Nephron progenitor cell (in vitro differentiated cells): ENCODE results near the gene DNAJB4.
"Not testable (repeated sequence)": the region's sequence is repeated elsewhere in the genome, so short reads cannot be mapped to it uniquely, and the experiment has no call there.

Source experiments
- DNase-seq: peaks from one replicate; pipeline ENCODE4 v3.0.0; 2021
- H3K27ac Mint-ChIP-seq: 2 replicates; pipeline ENCODE4 v1.8.0; 2021; ENCODE audit warnings: mild to moderate bottlenecking, moderate library complexity, mixed read lengths
- H3K27me3 Mint-ChIP-seq: 2 replicates; pipeline ENCODE4 v1.8.0; 2021; ENCODE audit warnings: mild to moderate bottlenecking, low read depth, mixed read lengths; ENCODE audit not compliant: poor library complexity
- H3K36me3 Mint-ChIP-seq: 2 replicates; pipeline ENCODE4 v1.8.0; 2021; ENCODE audit warnings: low read depth, mixed read lengths
- H3K4me1 Mint-ChIP-seq: 2 replicates; pipeline ENCODE4 v1.8.0; 2021; ENCODE audit warnings: mixed read lengths
- H3K4me3 Mint-ChIP-seq: 2 replicates; pipeline ENCODE4 v1.8.0; 2021; ENCODE audit warnings: mild to moderate bottlenecking, moderate library complexity, mixed read lengths
- H3K9me3 Mint-ChIP-seq: 2 replicates; pipeline ENCODE4 v1.8.0; 2021; ENCODE audit warnings: mild to moderate bottlenecking, moderate library complexity, mixed read lengths
- CTCF ChIP-seq: fragments of 200-600 bp; sonication (generic); IDR thresholded peaks from 2 replicates; pipeline ENCODE4 v1.5.0; 2021; ENCODE audit warnings: antibody characterized with exemption

Gene DNAJB4

GRCh38 chr1:78054972-78055371 lies 50.2 kb downstream of the DNAJB4 start:
- no peak overlapping the region for H3K27ac Mint-ChIP-seq
- H3K4me3 Mint-ChIP-seq, result no peak overlapping the region
- H3K27me3 Mint-ChIP-seq, result peaks cover 3% of the 10 kb centered on the region
- no peaks in the 10 kb centered on the region for H3K36me3 Mint-ChIP-seq
- DNase-seq, result no peak
- H3K9me3 Mint-ChIP-seq, result no peaks in the 10 kb centered on the region
- H3K4me1 Mint-ChIP-seq, result no peaks in the 10 kb centered on the region
- no peak for TF ChIP-seq CTCF

GRCh38 chr1:78055565-78056132 lies 50.9 kb downstream of the DNAJB4 start:
- Mint-ChIP-seq H3K4me1 (no peaks in the 10 kb centered on the region), H3K27ac (no peak overlapping the region), H3K9me3 (no peaks in the 10 kb centered on the region), H3K36me3 (no peaks in the 10 kb centered on the region), H3K27me3 (peaks cover 2% of the 10 kb centered on the region), H3K4me3 (no peak overlapping the region)
- no peak for DNase-seq
- no peak for TF ChIP-seq CTCF

- no peaks in the 10 kb centered on the region for H3K4me1 Mint-ChIP-seq
- no peak for TF ChIP-seq CTCF
- H3K27ac Mint-ChIP-seq, result no peak overlapping the region
Measured at GRCh38 chr1:78058670-78059069, 53.9 kb downstream of the DNAJB4 start.

GRCh38 chr1:78060857-78061563 lies 56.3 kb downstream of the DNAJB4 start:
- TF ChIP-seq CTCF, result no peak
- Mint-ChIP-seq H3K9me3 (no peaks in the 10 kb centered on the region), H3K4me1 (no peaks in the 10 kb centered on the region), H3K36me3 (no peaks in the 10 kb centered on the region), H3K4me3 (no peak overlapping the region), H3K27me3 (peaks cover 6% of the 10 kb centered on the region), H3K27ac (peak overlapping the region; percentile 24)
- DNase-seq, result no peak

More at GRCh38 chr1:78058670-78059069, 53.9 kb downstream of the DNAJB4 start:
- Mint-ChIP-seq H3K4me3 (no peak overlapping the region), H3K36me3 (no peaks in the 10 kb centered on the region), H3K27me3 (peaks cover 6% of the 10 kb centered on the region), H3K9me3 (no peaks in the 10 kb centered on the region)
- DNase-seq, result no peak

GRCh38 chr1:78061825-78062523 lies 57.2 kb downstream of the DNAJB4 start:
- DNase-seq, result no peak
- Mint-ChIP-seq H3K36me3 (no peaks in the 10 kb centered on the region), H3K4me3 (no peak overlapping the region), H3K4me1 (no peaks in the 10 kb centered on the region), H3K27me3 (peaks cover 6% of the 10 kb centered on the region), H3K9me3 (no peaks in the 10 kb centered on the region), H3K27ac (no peak overlapping the region)
- no peak for TF ChIP-seq CTCF

GRCh38 chr1:78064886-78065285 lies 60.1 kb downstream of the DNAJB4 start:
- not testable (repeated sequence) for H3K4me3 Mint-ChIP-seq, H3K9me3 Mint-ChIP-seq, H3K27ac Mint-ChIP-seq, H3K4me1 Mint-ChIP-seq, H3K36me3 Mint-ChIP-seq, DNase-seq
- H3K27me3 Mint-ChIP-seq, result peaks cover 20% of the 10 kb centered on the region
